ENCODE results near the gene CYLD.

Gene CYLD

DNA sequence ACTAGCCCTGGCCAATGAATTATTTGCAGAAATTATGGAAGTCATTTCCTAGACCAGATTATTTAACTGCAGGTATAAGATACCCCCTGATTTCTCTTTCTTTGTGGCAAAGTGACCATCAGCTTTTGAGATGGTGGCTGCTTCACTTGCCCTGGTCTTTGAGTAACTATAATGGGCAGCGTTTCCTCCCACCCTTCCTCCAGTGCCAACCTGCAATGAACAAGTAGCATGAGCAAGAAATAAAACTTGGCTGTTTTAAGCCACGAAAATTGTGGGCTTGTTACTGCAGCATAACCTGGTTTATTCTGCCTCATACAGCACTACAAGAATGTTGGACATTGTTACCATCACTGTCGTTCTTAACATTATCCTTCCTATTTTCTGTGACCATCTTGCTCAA lies 105.3 kb downstream of the CYLD start:
- no peak for DNase-seq
- no peaks in the 10 kb centered on the region for H3K9me3 ChIP-seq (ENCODE audit: insufficient read depth, low read length, severe bottlenecking)
- H3K9ac ChIP-seq (ENCODE audit: low read depth, low read length), result no peak overlapping the region
- no peaks in the 10 kb centered on the region for H3K79me2 ChIP-seq (ENCODE audit: insufficient read depth, low read length)
- H3K4me2 ChIP-seq (ENCODE audit: insufficient read depth, low read length), result no peak overlapping the region
- no peaks in the 10 kb centered on the region for H3K4me1 ChIP-seq (ENCODE audit: insufficient read depth, low read length)
- TF ChIP-seq CTCF (IDR thresholded peaks at IDR 0.05; ENCODE audit: borderline replicate concordance, extremely low read depth, low read length, poor library complexity, severe bottlenecking), result no peak
- TF ChIP-seq EZH2 (IDR thresholded peaks at IDR 0.05; ENCODE audit: borderline replicate concordance, low read depth, low read length, severe bottlenecking), result no peak
- ATAC-seq (ENCODE audit: insufficient read depth, low read depth), result no peak
- H3K27ac ChIP-seq (ENCODE audit: low read length), result no peak overlapping the region
- H3K36me3 ChIP-seq (ENCODE audit: insufficient read depth, low read length), result no peaks in the 10 kb centered on the region
- H3K27me3 ChIP-seq (ENCODE audit: insufficient read depth, low read length, poor library complexity), result peaks cover 3% of the 10 kb centered on the region
- no peak overlapping the region for H2AFZ ChIP-seq (ENCODE audit: low read depth, low read length)
- H4K20me1 ChIP-seq (ENCODE audit: insufficient read depth, low read length), result no peaks in the 10 kb centered on the region
- H3K4me3 ChIP-seq (ENCODE audit: low read depth in 1 of 2, low read length in 2 of 2), result no peak overlapping the region

DNA sequence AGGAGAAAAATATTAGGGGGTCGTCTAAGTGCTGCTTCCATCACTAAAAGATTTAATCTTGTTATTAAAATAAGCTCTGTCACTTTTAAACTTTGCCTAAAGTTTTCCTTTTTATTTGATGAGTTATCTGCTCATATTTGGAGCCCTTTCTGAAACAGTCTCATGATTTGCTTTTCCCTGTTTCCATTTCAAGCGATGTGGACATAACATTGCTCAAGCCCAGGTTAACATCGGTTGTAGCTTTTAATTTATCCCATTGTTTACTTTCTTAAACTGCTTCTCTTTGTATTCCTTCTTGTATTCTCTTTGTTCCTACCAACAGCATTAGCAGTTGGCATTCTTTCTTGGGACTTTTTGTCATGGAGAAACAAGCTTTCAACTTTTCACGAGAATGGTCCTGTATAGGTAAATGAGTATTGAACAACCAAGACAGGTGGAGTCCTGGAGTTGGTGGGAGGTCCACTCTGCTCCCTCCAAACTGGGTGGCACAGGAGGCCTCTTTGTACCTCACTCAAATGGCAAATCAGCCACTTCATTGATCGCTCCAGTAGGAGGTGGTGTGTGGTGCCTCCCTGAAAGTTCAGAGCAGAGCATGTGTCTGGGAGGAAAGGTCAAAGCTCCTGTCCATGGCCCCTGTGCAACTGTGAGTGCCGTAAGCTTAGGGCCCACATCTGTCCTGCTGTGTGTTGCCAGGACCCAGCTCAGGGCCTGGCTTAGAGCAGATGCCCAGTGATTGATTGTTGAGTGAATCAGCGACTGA lies 107.0 kb downstream of the CYLD start:
- no peak for DNase-seq
- Histone ChIP-seq H3K27ac (ENCODE audit: low read length) (no peak overlapping the region), H3K27me3 (ENCODE audit: insufficient read depth, low read length, poor library complexity) (peaks cover 3% of the 10 kb centered on the region), H3K4me1 (ENCODE audit: insufficient read depth, low read length) (no peaks in the 10 kb centered on the region), H3K79me2 (ENCODE audit: insufficient read depth, low read length) (no peaks in the 10 kb centered on the region), H4K20me1 (ENCODE audit: insufficient read depth, low read length) (no peaks in the 10 kb centered on the region), H2AFZ (ENCODE audit: low read depth, low read length) (no peak overlapping the region), H3K4me3 (ENCODE audit: low read depth in 1 of 2, low read length in 2 of 2) (no peak overlapping the region), H3K4me2 (ENCODE audit: insufficient read depth, low read length) (no peak overlapping the region), H3K36me3 (ENCODE audit: insufficient read depth, low read length) (no peaks in the 10 kb centered on the region), H3K9ac (ENCODE audit: low read depth, low read length) (no peak overlapping the region), H3K9me3 (ENCODE audit: insufficient read depth, low read length, severe bottlenecking) (no peaks in the 10 kb centered on the region)
- ATAC-seq (ENCODE audit: insufficient read depth, low read depth), result no peak
- no peak for TF ChIP-seq CTCF (IDR thresholded peaks at IDR 0.05; ENCODE audit: borderline replicate concordance, extremely low read depth, low read length, poor library complexity, severe bottlenecking)
- TF ChIP-seq EZH2 (IDR thresholded peaks at IDR 0.05; ENCODE audit: borderline replicate concordance, low read depth, low read length, severe bottlenecking), result no peak
